ENCODE measurements around the gene TCOF1. TPM values are rescaled to one million over a fixed set of nuclear protein-coding genes. Genes with fewer than 3 reads are reported as not detected.

Gene TCOF1
- total RNA-seq, 2 experiments from 2014 or later = 61.3 to 108 TPM

- intact Hi-C loops (cut with micrococcal nuclease; ENCODE audit: unreplicated experiment) = no loop called here
- H3K9me2 ChIP-seq (ENCODE audit: insufficient read depth, low read length) = no peaks in the 10 kb centered on the region
- H3K4me3 ChIP-seq (ENCODE audit: low read depth, low read length, poor library complexity, severe bottlenecking) = no peak overlapping the region
- TF ChIP-seq CTCF (conservative IDR thresholded peaks at IDR 0.05; ENCODE audit: low read length) = no peak
- no peak for TF ChIP-seq EZH2phosphoT487 (IDR thresholded peaks at IDR 0.05; ENCODE audit: borderline replicate concordance, low read depth, low read length)
- ChIA-PET POLR2A (no interaction called here), CTCF (ENCODE audit: unreplicated experiment) (interaction anchor here (0.6 kb wide), 1 partner anchor 33 kb away, joined by 5 read pairs; no protein-coding TSS in a partner anchor)
- H3K9me3 ChIP-seq (ENCODE audit: low read length) = no peaks in the 10 kb centered on the region
- H3K4me2 ChIP-seq (ENCODE audit: low read length) = no peak overlapping the region
- no peak overlapping the region for H3K27ac ChIP-seq (ENCODE audit: low read depth, low read length, poor library complexity, severe bottlenecking)
- H3K36me3 ChIP-seq (ENCODE audit: insufficient read depth, low read length) = peaks cover 99% of the 10 kb centered on the region
- H4K20me1 ChIP-seq (ENCODE audit: insufficient read depth, low read length) = peaks cover 25% of the 10 kb centered on the region
- H3K79me2 ChIP-seq (ENCODE audit: insufficient read depth, low read depth, low read length) = peaks cover 37% of the 10 kb centered on the region
- no peak for DNase-seq (ENCODE audit: low spot score)
- no peak overlapping the region for H2AFZ ChIP-seq (ENCODE audit: low read length)
- H3K4me1 ChIP-seq (ENCODE audit: insufficient read depth, low read length, poor library complexity, severe bottlenecking) = peaks cover 60% of the 10 kb centered on the region
- no TSS peak for BruUV-seq (replicated peaks)
Measured at GRCh38 chr5:150404535-150404934, 47.0 kb downstream of the TCOF1 start.

GRCh38 chr5:150404941-150405816, 47.7 kb downstream of the TCOF1 start:
- no TSS peak for BruUV-seq (replicated peaks)
- no peaks in the 10 kb centered on the region for H3K9me3 ChIP-seq (ENCODE audit: low read length)
- TF ChIP-seq EZH2phosphoT487 (IDR thresholded peaks at IDR 0.05; ENCODE audit: borderline replicate concordance, low read depth, low read length) (no peak), CTCF (conservative IDR thresholded peaks at IDR 0.05; ENCODE audit: low read length) (no peak)
- H3K36me3 ChIP-seq (ENCODE audit: insufficient read depth, low read length) = peaks cover 99% of the 10 kb centered on the region
- H3K27ac ChIP-seq (ENCODE audit: low read depth, low read length, poor library complexity, severe bottlenecking) = peak overlapping the region; percentile 29
- peaks cover 44% of the 10 kb centered on the region for H3K79me2 ChIP-seq (ENCODE audit: insufficient read depth, low read depth, low read length)
- peaks cover 66% of the 10 kb centered on the region for H3K4me1 ChIP-seq (ENCODE audit: insufficient read depth, low read length, poor library complexity, severe bottlenecking)
- H3K4me3 ChIP-seq (ENCODE audit: low read depth, low read length, poor library complexity, severe bottlenecking) = no peak overlapping the region
- DNase-seq (ENCODE audit: low spot score) = no peak
- intact Hi-C loops (cut with micrococcal nuclease; ENCODE audit: unreplicated experiment) = no loop called here
- ChIA-PET CTCF (ENCODE audit: unreplicated experiment) (interaction anchor here (0.6 kb wide), 1 partner anchor 32 kb away, joined by 5 read pairs; no protein-coding TSS in a partner anchor), POLR2A (no interaction called here)
- no peak overlapping the region for H3K4me2 ChIP-seq (ENCODE audit: low read length)
- H4K20me1 ChIP-seq (ENCODE audit: insufficient read depth, low read length) = peaks cover 25% of the 10 kb centered on the region
- no peaks in the 10 kb centered on the region for H3K9me2 ChIP-seq (ENCODE audit: insufficient read depth, low read length)
- no peak overlapping the region for H2AFZ ChIP-seq (ENCODE audit: low read length)
